GM10847 (cell line): ENCODE results near the gene CPNE9.

Experiments
- POLR2A ChIP-seq: IDR thresholded peaks from 2 replicates; pipeline ENCODE4 v1.6.1; 2011; ENCODE audit not compliant: insufficient read length; ENCODE audit errors: extremely low read depth

CPNE9 gene, protein sequence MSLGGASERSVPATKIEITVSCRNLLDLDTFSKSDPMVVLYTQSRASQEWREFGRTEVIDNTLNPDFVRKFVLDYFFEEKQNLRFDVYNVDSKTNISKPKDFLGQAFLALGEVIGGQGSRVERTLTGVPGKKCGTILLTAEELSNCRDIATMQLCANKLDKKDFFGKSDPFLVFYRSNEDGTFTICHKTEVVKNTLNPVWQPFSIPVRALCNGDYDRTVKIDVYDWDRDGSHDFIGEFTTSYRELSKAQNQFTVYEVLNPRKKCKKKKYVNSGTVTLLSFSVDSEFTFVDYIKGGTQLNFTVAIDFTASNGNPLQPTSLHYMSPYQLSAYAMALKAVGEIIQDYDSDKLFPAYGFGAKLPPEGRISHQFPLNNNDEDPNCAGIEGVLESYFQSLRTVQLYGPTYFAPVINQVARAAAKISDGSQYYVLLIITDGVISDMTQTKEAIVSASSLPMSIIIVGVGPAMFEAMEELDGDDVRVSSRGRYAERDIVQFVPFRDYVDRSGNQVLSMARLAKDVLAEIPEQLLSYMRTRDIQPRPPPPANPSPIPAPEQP

DNA sequence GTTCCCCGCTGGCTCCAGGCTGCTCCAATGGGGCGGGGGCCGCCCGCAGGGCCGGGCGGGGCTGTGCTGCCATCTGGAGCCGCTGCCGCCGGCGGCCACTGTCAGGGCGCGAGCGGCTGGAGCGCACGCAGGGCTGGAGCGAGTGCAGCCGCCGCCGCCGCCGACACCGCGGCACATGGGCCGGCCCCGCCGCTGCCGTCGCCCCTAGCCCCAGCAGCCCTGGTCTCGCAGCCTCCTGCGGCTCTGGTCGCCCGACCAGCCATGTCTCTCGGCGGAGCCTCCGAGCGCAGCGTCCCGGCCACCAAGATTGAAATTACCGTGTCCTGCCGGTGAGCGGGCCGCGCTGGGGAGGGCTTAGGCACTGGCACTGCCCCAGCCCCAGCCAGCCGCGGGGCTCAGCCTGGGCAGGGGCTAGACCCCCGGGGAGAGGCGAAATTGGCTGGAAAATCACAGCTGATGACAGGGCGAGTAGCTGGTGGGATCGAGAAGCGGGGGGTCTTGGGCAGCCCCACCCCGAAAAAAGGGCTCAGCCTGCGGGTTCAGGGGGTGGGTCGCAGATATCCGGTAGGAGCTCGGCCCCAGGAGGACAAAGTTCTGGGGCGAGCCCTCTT, at the start of gene CPNE9:
TSS of gene CPNE9 (plus strand) at position 98 of the 611 bp plus-strand sequence. CDS start at position 262, 164 bp downstream.
- TF ChIP-seq POLR2A = no peak

DNA sequence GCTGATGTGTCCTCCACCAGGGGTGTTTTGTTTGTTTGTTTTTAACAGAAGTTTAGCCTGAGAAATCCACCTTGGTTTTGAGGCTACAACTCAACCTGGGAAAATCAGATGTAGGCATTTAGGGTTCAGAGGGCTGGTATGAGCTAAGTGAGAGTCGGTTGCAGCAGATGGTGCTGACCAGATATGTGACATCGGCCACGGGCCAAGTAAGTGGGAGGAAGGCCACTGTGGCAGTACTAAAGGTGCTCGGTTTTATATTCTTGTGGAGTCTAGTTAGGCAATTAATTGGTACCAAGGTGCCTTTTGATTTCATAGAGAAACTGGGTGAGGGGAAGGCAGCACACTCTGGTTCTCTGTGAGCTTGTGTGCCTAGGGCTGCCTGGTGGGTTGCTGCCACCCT, 43.8 kb upstream of the CPNE9 start:
- no peak for TF ChIP-seq POLR2A

DNA sequence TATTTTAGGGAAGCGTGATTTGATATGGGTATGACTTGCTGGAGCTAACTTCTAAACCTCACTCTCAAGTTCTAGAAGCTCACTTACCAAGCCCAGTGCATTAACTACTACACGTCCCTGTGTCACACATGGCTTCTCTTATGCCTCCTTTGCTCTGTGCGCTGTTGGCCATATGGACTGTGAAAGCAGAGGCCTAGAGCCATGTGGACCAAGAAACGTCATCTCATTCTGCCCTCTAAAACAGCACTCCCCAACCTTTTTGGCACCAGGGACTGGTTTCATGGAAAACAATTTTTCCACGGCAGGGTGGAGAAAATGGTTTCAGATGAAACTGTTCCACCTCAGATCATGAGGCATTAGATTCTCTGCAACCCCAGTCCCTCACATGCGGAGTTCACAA, 42.7 kb upstream of the CPNE9 start:
- no peak for TF ChIP-seq POLR2A

DNA sequence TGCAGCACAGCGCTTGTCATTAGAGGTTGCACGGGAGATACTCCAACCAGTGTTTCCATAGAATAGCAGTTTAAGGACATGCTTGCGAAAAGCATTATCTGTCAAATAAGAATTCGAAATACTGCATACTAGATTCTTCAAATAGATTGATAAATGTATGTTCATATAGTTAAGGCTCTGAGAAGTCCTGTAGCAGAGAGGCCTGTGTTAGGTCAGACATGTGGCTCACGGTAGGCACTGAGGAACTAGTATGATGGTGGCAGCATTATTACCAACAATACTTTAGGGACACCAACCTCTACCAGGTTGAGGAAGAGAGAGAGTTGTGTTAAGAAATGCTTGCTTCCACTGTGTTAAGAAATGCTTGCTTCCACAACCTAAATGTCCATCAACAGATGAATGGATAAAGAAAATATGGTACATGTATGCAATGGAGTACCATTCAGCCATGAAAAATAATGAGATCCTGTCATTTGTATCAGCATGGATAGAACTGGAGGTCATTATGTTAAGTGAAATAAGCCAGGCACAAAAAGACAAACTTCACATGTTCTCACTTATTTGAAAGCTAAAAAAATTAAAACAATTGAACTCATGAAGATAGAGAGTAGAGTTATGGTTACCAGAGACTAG, 39.4 kb upstream of the CPNE9 start:
- TF ChIP-seq POLR2A = no peak

DNA sequence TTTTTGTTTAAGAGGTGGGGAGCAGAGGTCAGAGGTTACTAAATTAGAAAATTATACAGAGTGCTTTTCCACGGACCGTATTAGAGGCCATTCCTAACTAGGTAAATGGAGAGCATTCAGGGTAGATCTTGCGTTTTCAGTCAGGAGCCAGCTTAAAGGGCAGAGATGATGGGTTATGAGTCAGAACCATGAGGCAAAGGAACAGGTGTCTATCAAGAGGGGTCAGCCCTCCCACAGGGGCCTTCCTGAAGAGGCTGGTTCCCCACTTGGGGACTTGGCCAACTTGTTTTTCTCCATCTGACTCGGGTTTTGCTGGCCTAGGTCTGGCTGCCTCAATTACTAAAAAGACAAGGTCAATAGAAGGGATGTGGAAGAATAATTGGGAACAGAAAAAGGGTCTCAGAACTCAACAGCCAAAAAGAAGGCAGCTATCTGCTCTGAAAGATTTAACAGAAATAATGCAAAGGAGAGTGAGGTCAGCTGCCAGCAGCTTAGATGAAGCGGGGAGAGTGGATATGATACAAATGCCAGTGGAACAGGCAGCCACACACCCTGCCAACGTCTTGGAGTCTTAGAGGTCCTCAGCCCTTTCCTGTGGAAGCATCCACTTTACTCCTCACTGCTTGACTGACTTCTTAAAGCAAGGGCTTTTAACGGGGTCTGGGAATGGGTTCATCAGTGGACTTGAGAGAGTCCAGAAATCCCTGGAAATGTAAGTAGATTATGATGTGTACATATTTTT, 36.8 kb upstream of the CPNE9 start:
- no peak for TF ChIP-seq POLR2A

DNA sequence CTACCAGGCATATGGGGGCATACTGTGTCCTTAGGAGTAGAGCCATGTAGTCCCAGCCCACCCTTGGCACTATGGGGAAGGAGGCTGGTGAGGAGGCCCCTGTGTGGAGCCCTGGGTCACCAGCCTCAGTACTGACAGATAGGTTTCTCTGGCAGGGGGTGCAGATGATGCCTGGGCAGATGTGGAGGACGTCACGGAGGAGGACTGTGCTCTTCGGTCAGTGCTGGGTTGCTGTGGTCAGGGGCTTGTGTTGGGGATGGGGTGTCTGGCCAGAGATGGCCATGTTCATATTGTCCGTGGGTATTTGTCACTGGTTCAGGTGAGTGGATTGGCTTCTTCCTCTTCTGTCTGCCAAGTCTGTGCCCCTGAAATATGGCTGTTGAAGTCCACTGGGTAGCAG, 34.4 kb upstream of the CPNE9 start:
- TF ChIP-seq POLR2A = no peak

DNA sequence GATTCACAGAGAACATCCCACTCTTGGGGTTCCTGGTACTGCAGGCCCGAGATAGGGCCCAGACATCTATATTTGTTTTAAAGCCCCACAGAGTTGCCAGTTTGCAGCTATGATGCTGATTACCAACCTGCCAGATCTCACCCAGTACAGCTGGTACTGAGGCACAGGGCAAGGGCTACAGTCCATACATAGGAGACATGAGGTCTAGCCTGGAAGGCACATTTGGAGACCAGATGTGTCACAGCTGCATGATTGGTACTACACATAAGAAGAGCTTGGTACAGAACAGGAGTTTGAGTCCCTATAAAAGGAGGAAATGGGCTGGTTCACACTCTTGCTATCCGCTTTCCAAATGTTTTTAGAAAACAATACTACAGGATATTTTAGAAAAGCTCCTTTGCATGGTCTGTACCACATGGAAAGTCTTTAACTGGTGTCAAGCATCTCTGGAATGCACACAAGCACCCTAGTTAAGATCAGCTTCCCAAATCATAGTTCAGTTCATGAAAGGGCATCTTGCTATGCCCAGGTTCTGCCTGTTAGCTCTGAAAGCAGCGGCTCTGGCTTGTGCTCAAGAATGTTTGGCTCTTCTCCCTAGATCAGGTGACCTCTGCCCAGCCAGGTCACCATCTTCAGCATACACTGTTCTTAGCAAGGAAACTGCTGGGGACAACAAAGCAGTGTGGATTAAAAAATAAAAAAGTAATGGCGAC, 33.8 kb upstream of the CPNE9 start:
- no peak for TF ChIP-seq POLR2A

DNA sequence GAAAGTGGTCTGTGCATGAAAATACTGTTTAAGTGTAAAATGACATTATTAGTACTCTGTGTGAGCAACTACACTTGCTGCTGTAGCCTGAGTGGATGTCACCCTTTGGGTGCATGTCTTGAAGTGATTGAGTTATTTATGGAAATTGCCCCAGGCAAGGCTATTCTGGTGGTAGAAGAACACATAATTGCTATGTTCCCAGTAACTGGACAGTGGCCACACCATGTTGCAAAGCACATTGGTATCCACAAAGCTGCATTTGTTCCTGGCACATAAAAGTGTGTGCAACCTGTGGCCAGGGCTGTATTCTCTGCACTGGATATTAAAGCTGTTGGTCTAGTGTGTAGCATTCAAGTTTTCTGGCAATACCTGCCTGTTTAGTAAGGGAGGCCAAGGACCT, 30.6 kb upstream of the CPNE9 start:
- no peak for TF ChIP-seq POLR2A

DNA sequence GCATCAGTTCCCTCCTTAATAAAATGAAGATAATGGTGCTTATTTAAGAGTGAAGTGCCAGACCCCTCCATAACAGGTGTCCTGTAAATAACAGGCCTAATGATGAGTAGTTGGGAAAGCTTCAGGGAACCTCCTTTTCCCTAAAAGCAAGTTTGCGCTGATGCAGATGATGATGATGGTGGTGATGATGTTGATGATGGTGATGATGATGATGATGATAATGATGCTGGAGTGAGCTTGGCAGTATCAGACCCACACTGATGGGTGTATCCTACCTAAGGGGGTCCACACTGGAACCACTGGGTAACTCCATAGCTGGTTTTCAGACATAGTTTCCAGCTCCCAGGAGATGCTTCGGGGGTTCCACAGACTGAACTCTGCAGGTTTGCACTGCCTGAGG, 29.9 kb upstream of the CPNE9 start:
- no peak for TF ChIP-seq POLR2A

DNA sequence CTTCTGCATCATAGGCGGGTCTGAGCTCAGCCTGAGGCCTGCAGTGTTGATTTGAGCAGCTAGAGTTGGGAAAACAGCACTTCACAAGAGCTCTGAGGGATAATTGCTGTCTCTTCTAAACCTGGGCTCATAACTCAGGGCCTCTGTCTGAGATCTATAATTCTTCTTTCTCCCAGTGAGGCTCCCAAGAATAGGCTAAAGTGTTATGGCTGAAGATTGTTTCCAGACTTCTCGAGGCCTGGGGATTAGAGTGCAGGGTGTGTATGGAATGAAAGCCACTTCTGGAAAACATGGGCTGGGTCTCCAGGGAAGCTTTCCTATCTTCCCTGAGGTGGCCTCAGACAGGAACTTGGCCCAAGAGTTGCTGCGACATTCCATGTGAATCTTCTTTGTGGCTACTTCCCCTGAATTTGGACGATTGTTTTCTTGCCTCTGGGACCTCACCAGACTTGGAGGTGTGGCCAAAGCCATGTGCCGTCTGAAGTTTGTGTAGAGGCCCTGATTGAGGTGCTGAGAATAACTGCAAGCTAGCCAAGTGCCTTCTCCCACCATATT, 27.8 kb upstream of the CPNE9 start:
- TF ChIP-seq POLR2A = no peak

DNA sequence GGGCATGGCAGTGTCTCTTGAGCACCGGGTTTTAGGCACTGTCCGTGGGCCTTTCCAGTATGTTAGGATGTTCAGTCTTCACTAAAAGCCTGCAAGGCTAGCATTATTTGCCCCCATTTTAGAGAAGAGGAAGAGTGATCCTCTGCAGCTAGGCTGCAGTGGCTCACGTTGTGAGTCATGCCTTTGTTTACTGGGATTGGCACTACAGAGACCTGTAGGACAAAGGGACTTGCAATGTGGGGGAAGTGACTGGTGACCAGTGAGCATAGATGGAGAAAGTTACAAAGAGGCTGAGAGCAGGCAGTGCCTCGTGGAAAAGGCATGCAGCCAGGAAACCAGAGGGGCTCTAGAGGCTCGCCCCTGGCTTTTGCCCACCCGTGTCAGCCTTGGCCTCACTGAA, 26.8 kb upstream of the CPNE9 start:
- no peak for TF ChIP-seq POLR2A

DNA sequence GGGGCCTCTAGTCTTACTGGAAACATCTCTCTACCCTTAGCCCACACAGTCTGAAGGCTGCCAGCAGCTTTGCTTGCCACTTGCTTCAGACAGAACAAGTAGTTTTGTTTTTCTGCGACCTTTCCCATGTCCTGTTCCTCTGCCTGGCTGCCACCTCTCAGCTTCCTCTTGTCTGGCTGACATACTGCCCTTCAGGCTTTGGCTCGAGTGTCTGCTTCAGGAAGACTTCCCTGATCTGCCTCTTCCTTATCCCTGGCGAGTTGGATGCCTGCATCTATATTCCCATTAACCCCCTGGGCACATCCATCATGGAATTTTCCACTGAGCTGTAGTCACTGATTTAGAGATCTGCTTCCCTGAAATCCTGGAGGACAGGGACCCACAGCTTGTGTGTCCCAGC, 25.1 kb upstream of the CPNE9 start:
- no peak for TF ChIP-seq POLR2A

DNA sequence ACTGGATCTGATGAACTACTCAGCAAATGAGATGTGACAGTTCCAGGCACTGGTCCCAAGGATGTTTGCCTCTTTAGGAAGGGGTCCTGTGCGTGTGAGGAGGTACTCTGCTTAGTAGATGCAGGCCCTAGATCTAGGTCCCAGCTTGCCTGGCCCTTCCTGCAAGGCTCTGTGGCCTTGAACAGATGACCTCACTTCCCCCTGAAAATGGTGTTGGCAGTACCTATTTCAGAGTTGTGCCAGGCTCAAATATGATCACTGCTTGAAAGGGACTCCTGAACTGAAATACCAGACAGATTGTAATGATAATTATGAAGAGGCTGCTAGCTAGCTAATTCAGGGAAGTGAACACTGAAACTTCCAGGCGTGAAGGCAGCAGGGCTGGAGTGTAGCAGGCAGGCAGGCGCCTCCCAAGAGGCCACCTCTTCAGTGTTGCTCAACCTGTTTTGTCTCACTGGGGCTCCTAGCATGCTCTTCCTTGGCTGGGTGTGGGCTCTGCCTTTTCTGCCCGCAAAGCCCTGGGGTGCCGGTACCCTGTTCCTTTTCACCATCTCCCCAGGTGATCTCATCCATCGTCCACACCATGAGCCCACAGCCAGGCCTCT, 24.1 kb upstream of the CPNE9 start:
- no peak for TF ChIP-seq POLR2A

DNA sequence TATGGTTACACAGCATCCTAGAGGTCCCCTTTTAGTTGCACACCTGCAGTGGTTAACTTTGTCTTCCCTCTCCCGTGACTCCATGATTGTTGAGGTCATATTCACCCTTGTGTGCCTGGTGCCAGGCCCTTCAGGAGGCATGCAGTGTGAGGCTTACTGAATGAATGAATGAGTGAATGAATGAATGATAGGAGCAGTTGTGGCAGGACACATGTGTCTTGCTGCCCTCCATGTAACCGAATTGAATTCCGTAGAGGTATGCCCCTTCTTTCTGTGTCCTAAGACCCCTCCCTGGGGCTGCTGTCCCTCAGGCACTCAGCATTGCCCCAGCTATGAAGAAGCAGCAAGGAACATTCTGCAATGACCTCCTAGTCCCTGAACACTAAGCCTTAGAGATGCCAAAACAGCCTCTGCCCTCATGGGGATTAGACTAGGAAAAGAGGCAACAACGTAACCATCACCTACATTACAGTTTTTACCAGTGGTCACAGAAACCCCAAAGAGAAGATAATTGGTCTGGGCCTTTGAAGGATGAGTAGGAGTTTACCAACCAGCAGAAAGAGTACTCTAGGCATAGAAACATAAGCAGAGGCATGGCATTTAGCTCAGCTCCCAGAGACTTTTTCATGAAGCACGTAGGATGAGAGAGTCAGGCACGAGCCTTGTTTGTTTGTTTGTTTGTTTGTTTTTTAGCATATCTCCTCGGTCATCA, 22.5 kb upstream of the CPNE9 start:
- TF ChIP-seq POLR2A = no peak

DNA sequence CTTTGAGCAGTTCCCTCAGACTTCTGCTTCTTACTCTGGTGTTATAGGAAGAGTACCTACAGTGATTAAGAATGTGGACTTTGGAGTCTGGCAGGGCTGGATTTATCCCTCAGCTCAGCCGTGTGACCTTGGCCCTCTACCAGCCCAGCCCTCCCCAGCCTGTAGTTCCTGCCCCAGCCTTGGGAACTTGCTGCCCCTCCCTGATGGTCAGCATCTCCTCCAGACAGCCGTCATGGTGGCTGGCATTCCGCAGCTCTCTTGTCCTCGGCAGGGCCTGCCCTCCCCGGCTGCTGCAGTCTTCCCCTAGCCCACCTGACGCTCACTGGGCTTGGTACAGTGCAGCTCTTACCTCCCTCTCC, 21.9 kb upstream of the CPNE9 start:
- TF ChIP-seq POLR2A = no peak
